Measurements from ENCODE around the gene HMOX2. TPM values are rescaled to one million over a fixed set of nuclear protein-coding genes. Genes with fewer than 3 reads are reported as not detected.

The HMOX2 gene
- total RNA-seq, 1 donor from 2014 or later, result 39.6 TPM

- TF ChIP-seq CTCF (conservative IDR thresholded peaks at IDR 0.05), result no peak
- no peak overlapping the region for H3K27ac Mint-ChIP-seq (ENCODE audit: unreplicated experiment)
- no peak for DNase-seq (ENCODE audit: low read depth, low spot score)
- H3K27me3 Mint-ChIP-seq (ENCODE audit: low read depth), result no peaks in the 10 kb centered on the region
- no peaks in the 10 kb centered on the region for H3K4me1 Mint-ChIP-seq
- H3K9me3 Mint-ChIP-seq, result no peaks in the 10 kb centered on the region
- H3K36me3 Mint-ChIP-seq (ENCODE audit: low read depth), result peaks cover 5% of the 10 kb centered on the region
- H3K4me3 Mint-ChIP-seq, result no peak overlapping the region
These were observed 21.1 kb upstream of the HMOX2 start for GRCh38 chr16:4455081-4455480.

DNA sequence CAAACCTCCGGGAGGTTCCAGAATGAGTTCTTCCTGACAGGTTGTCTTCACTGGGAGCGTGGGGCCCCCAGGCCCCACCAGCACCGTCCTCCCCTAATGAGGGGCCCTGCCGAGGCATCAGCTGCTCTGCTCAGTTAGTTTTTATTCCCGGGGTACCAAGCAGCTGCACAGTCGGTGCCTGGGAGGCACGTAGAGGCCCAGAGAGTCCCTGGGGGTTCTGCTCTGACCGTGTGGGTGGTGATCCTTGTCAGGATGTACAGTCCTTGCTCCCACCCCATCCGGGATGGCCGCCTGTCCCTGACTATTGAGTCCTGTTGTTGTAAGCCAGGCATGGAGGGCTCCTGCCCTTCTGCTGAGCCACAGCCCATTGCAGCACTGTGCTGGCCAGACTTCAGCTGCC, 20.2 kb upstream of the HMOX2 start:
- TF ChIP-seq CTCF (conservative IDR thresholded peaks at IDR 0.05), result no peak
- H3K27ac Mint-ChIP-seq (ENCODE audit: unreplicated experiment), result no peak overlapping the region
- H3K4me1 Mint-ChIP-seq, result peaks cover 2% of the 10 kb centered on the region
- no peaks in the 10 kb centered on the region for H3K9me3 Mint-ChIP-seq
- H3K36me3 Mint-ChIP-seq (ENCODE audit: low read depth), result peaks cover 7% of the 10 kb centered on the region
- DNase-seq (ENCODE audit: low read depth, low spot score), result no peak
- no peak overlapping the region for H3K4me3 Mint-ChIP-seq
- no peaks in the 10 kb centered on the region for H3K27me3 Mint-ChIP-seq (ENCODE audit: low read depth)

DNA sequence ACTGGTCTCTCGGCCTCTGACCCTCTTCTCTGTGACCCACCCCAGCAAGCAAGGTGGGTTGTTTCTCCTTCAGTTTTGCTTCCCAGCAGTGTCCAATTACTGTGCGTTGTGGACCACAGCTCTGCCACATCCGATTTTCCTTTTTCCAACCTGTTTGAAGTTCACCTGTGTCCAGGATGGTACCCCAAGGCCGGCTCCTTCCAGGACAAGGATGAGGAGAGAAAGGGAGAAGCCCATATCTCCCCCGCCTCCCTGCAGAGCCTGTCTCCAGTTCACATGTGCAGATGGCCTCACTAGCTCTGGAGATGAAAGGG, 15.3 kb upstream of the HMOX2 start:
- no peak overlapping the region for H3K27ac Mint-ChIP-seq (ENCODE audit: unreplicated experiment)
- H3K4me3 Mint-ChIP-seq, result no peak overlapping the region
- H3K4me1 Mint-ChIP-seq, result peaks cover 19% of the 10 kb centered on the region
- H3K9me3 Mint-ChIP-seq, result no peaks in the 10 kb centered on the region
- H3K36me3 Mint-ChIP-seq (ENCODE audit: low read depth), result peaks cover 8% of the 10 kb centered on the region
- H3K27me3 Mint-ChIP-seq (ENCODE audit: low read depth), result no peaks in the 10 kb centered on the region
- no peak for DNase-seq (ENCODE audit: low read depth, low spot score)
- TF ChIP-seq CTCF (conservative IDR thresholded peaks at IDR 0.05), result no peak

GRCh38 chr16:4461250-4462085, 14.7 kb upstream of the HMOX2 start:
- Mint-ChIP-seq H3K9me3 (no peaks in the 10 kb centered on the region), H3K27me3 (ENCODE audit: low read depth) (no peaks in the 10 kb centered on the region), H3K27ac (ENCODE audit: unreplicated experiment) (no peak overlapping the region), H3K36me3 (ENCODE audit: low read depth) (peaks cover 8% of the 10 kb centered on the region), H3K4me3 (peak overlapping the region; percentile 23), H3K4me1 (peaks cover 19% of the 10 kb centered on the region)
- peak; percentile 40 for DNase-seq (ENCODE audit: low read depth, low spot score)
- no peak for TF ChIP-seq CTCF (conservative IDR thresholded peaks at IDR 0.05)

DNA sequence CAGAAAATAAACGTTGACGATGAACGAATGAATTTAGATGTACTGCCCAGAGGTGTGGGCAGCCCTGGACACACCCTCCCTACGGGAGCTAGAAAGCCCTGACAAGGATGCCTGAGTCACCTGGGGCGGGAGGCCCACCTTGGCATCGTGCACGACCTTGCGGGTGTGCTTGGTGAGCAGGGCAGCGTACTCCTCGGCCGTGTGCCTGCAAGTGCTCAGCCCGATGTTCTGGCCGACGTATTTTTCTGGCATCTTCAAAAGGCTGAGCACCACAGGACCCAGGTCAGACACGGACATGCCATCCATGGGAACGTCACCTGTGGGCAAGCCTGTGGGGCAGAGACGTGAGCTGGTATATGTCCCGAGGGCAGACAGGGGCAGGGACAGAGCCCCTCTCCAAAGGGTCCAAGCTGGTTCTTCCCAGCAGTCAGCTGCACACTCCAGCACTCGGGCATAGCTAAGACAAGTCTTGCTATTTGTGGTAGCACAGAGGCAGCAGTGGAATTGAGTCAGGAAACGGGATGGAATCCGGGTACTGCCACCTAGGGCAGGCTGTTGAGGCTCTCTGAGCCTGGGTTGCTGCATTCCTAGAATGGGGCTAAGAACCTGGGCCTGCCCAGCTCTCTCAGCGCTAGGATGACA, 12.6 kb upstream of the HMOX2 start:
- TF ChIP-seq CTCF (conservative IDR thresholded peaks at IDR 0.05), result no peak
- no peak for DNase-seq (ENCODE audit: low read depth, low spot score)
- Mint-ChIP-seq H3K27ac (ENCODE audit: unreplicated experiment) (no peak overlapping the region), H3K4me3 (no peak overlapping the region), H3K27me3 (ENCODE audit: low read depth) (no peaks in the 10 kb centered on the region), H3K36me3 (ENCODE audit: low read depth) (peaks cover 8% of the 10 kb centered on the region), H3K4me1 (peaks cover 19% of the 10 kb centered on the region), H3K9me3 (no peaks in the 10 kb centered on the region)

All from neural crest cell (in vitro differentiated cells).